Measurements from ENCODE around the gene OGFOD3.

The OGFOD3 gene

GRCh38 chr17:82403662-82404660, 14.4 kb downstream of the OGFOD3 start:
- in situ Hi-C loops (cut with HindIII; ENCODE audit: low pct_unique_long_range_greater_than_20kb, low sequenced_read_pairs), result no loop called here
- TF ChIP-seq JUND (IDR thresholded peaks at IDR 0.05; ENCODE audit: low read depth), result no peak

DNA sequence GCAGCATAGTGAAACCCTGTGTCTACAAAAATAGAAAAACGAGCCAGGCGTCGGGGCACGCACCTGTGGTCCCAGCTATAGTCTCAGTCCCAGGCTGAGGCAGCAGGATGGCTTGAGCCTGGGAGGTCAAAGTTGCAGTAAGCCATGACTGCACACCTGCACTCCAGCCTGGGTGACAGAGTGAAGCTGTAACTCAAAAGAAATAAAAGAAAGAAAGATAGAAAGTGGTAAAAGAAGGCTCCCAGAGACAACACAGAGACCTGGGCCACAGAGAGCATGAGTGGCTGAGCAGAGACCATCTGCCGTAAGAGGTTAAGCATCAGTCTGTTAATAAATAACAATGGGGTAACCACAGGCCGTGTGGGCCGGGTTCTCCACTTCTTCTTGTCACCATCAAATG, 15.5 kb downstream of the OGFOD3 start:
- TF ChIP-seq JUND (IDR thresholded peaks at IDR 0.05; ENCODE audit: low read depth), result no peak
- in situ Hi-C loops (cut with HindIII; ENCODE audit: low pct_unique_long_range_greater_than_20kb, low sequenced_read_pairs), result no loop called here
- DNase-seq (ENCODE audit: low read depth in 1 of 2, low spot score in 1 of 2), result no peak

More at GRCh38 chr17:82403662-82404660, 14.4 kb downstream of the OGFOD3 start:
- DNase-seq (ENCODE audit: low read depth in 1 of 2, low spot score in 1 of 2), result no peak

- in situ Hi-C loops (cut with HindIII; ENCODE audit: low pct_unique_long_range_greater_than_20kb, low sequenced_read_pairs), result no loop called here
- TF ChIP-seq JUND (IDR thresholded peaks at IDR 0.05; ENCODE audit: low read depth), result no peak
- DNase-seq (ENCODE audit: low read depth in 1 of 2, low spot score in 1 of 2), result no peak
Observed at GRCh38 chr17:82400830-82401229, 17.6 kb downstream of the OGFOD3 start.

DNA sequence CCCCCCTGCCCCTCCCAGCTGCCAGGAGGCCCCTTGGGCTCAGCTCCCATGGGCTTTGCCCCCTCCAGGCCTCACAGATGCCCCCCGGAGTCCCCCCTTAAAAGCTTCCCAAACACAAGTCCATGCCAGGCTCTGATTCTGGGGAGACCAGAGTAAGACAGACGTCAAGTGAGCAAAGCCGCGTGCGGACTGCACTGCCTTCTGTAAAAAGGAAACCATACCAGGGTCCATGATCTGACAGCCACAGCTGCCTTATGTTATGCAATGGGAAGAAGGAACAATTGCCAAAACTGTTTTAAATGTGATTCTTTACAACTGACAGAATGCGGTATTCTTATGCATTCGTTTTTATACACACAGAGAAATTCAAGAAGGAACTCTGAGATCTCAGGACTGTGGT, 18.2 kb downstream of the OGFOD3 start:
- no peak for DNase-seq (ENCODE audit: low read depth in 1 of 2, low spot score in 1 of 2)
- in situ Hi-C loops (cut with HindIII; ENCODE audit: low pct_unique_long_range_greater_than_20kb, low sequenced_read_pairs), result no loop called here

DNA sequence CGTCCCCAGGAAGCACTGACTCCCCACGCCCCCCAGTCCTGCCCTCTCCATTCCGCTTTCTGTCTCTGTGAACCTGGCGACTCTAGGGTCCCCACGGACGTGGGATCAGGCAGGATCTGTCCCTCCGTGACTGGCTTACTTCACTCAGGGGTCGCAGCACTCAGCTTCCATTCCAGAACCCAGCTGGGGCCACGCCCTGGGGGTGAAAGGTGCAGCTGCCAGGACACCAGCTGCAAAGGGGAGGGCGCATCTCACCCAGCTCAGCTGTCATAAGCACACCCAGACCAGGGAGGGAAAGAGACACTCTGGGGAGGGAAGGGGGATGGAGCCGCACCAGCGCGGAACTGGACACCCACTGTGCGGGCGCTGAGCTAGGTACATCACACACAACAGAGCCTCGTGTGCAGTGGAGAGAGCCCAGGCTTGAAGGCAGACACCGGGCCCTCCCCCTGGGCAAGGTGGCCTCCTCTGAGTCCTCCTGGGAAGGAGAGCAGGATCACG, 18.7 kb downstream of the OGFOD3 start:
- DNase-seq (ENCODE audit: low read depth in 1 of 2, low spot score in 1 of 2), result no peak
- no peak for TF ChIP-seq JUND (IDR thresholded peaks at IDR 0.05; ENCODE audit: low read depth)
- in situ Hi-C loops (cut with HindIII; ENCODE audit: low pct_unique_long_range_greater_than_20kb, low sequenced_read_pairs), result no loop called here

More for the DNA sequence above, 18.2 kb downstream of the OGFOD3 start:
- no peak for TF ChIP-seq JUND (IDR thresholded peaks at IDR 0.05; ENCODE audit: low read depth)

DNA sequence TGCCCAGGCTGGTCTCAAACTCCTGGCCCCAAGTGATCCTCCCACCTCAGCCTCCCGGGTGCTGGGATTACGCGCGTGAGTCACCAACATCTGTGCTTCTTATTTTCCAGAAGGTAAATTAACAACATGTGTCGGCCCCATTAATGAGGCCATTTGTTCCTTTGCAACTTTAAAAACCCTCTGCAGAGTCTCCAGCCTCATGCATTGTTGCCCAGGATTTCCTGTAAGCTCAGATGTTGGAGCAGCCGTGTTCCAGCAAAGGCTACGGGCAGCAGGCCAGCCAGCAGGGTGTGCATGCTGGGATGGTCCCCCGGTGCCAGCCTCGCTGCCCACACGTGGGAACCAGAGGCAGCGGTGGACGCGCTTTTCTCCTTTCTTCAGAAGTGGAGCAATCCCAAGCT, 19.3 kb downstream of the OGFOD3 start:
- in situ Hi-C loops (cut with HindIII; ENCODE audit: low pct_unique_long_range_greater_than_20kb, low sequenced_read_pairs), result no loop called here
- no peak for TF ChIP-seq JUND (IDR thresholded peaks at IDR 0.05; ENCODE audit: low read depth)
- DNase-seq (ENCODE audit: low read depth in 1 of 2, low spot score in 1 of 2), result no peak

DNA sequence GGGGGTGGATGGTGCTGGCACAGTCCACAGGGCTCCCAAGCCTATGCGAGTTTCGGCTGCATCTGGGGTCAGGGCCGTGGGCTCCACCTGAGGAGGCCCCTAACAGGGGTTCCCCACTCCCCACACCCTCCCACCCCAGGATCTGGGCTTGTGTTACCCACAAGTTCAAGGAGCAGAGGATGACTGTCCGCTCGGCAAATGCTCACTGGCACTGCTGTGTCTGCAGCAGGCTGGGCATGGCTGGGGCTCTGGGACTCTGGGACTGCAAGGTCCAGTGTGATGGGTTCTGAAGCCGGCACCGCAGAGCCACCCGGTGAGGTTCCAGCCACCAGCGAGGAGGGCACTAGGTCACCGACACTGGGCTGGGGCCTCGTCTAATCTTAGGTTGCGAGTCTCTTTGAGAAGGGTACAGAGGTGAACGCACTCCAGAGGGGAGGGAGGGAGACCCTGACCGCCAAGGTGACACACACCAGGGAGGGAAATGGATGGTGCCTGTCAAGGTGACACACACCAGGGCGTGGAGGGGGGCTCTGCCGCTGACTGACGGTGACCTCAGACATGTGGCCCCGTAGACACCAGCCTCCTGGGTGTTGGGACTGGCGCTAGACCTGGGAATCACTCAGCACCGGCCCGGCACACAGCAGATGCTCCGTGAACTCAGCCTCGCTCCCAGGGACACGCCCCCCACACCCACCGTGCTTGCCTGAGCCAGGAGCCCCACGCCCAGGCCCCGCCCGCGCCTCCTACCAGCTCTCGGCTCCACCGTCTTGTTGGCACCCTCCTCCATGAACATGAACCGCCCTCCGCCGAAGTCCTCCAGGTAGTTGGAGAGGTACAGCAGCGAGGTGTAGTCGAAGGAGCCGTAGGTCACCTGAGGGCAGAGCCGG, 20.7 kb downstream of the OGFOD3 start:
- no peak for DNase-seq (ENCODE audit: low read depth in 1 of 2, low spot score in 1 of 2)
- in situ Hi-C loops (cut with HindIII; ENCODE audit: low pct_unique_long_range_greater_than_20kb, low sequenced_read_pairs), result no loop called here
- TF ChIP-seq JUND (IDR thresholded peaks at IDR 0.05; ENCODE audit: low read depth), result no peak

- in situ Hi-C loops (cut with HindIII; ENCODE audit: low pct_unique_long_range_greater_than_20kb, low sequenced_read_pairs), result no loop called here
- TF ChIP-seq JUND (IDR thresholded peaks at IDR 0.05; ENCODE audit: low read depth), result no peak
- DNase-seq (ENCODE audit: low read depth in 1 of 2, low spot score in 1 of 2), result peak; percentile 47 to 58
Observed at GRCh38 chr17:82396601-82397435, 21.6 kb downstream of the OGFOD3 start.

DNA sequence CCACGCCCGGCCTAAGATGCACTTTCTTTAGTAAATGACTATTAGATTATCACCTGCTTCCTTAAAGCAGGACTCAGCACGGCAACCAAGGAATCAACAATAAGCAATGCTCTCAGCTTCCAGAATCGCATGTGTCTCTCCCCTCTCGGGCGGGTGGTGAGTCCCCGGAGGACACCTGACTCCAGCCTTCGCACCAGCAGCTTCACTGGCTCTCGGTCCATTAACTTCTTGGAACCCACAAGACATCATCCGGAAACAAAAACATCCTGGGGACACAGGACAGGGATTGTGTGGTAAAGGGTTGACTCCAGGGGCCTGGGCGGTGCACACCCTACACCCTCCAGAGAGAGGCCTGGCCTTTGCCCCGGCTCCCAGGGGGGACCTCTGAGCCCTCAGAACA, 24.1 kb downstream of the OGFOD3 start:
- DNase-seq (ENCODE audit: low read depth in 1 of 2, low spot score in 1 of 2), result no peak
- no peak for TF ChIP-seq JUND (IDR thresholded peaks at IDR 0.05; ENCODE audit: low read depth)
- in situ Hi-C loops (cut with HindIII; ENCODE audit: low pct_unique_long_range_greater_than_20kb, low sequenced_read_pairs), result no loop called here

DNA sequence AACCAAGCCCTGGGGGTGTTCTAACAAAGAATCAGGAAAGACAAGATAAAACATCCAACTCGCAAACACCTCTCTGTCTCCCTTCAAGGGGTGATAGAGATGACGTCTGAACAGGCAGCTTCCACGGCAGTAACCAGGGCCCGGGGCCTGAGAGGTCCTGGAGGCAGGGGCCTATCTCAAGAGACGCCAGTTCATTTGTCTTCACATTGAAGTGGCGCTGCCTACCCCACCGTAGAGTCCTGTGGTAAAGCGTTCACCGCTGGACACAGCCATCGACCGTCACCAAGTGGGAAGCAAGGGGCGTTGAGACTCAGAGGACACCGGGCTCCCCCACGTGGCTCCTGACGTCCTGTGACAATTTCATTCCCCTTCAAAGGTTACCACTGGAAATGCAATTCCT, 25.4 kb downstream of the OGFOD3 start:
- TF ChIP-seq JUND (IDR thresholded peaks at IDR 0.05; ENCODE audit: low read depth), result no peak
- in situ Hi-C loops (cut with HindIII; ENCODE audit: low pct_unique_long_range_greater_than_20kb, low sequenced_read_pairs), result no loop called here

GRCh38 chr17:82392209-82392920, 26.0 kb downstream of the OGFOD3 start:
- no peak for TF ChIP-seq JUND (IDR thresholded peaks at IDR 0.05; ENCODE audit: low read depth)
- no peak for DNase-seq (ENCODE audit: low read depth in 1 of 2, low spot score in 1 of 2)
- in situ Hi-C loops (cut with HindIII; ENCODE audit: low pct_unique_long_range_greater_than_20kb, low sequenced_read_pairs), result no loop called here

More for the DNA sequence above, 25.4 kb downstream of the OGFOD3 start:
- no peak for DNase-seq (ENCODE audit: low read depth in 1 of 2, low spot score in 1 of 2)
